ENCODE measurements around the gene C3.

- no peak for TF ChIP-seq CTCF (IDR thresholded peaks at IDR 0.05)
- no peak for TF ChIP-seq POLR2A (IDR thresholded peaks at IDR 0.05)
- no peak for TF ChIP-seq EP300 (IDR thresholded peaks at IDR 0.05)
Observed at GRCh38 chr19:6751189-6751588, 30.7 kb upstream of the C3 start.

Data from upper lobe of left lung (tissue), 4 donors.